Measurements from ENCODE around the gene WDR43.

- no peak for TF ChIP-seq CTCF (IDR thresholded peaks at IDR 0.05)
- TF ChIP-seq EP300 (IDR thresholded peaks at IDR 0.05), result no peak
- TF ChIP-seq POLR2A (IDR thresholded peaks at IDR 0.05), result no peak
These were observed 15.3 kb downstream of the WDR43 start for GRCh38 chr2:28909655-28910353.
